HG03097 (cell line): ENCODE measurements around the gene IFNL3.
"Not testable (repeated sequence)": the region's sequence is repeated elsewhere in the genome, so short reads cannot be mapped to it uniquely, and the experiment has no call there.

Source experiments
- ATAC-seq: cut with Tn5 transposase; IDR thresholded peaks from one replicate; pipeline ENCODE4 v1.9.1; 2021; ENCODE audit not compliant: unreplicated experiment, low FRiP score

The IFNL3 gene

GRCh38 chr19:39244410-39245100 lies at the start of gene IFNL3:
IFNL3 (minus strand) TSS chr19:39245006; CDS start chr19:39244967, 39 bp downstream.
- not testable (repeated sequence) for ATAC-seq

DNA sequence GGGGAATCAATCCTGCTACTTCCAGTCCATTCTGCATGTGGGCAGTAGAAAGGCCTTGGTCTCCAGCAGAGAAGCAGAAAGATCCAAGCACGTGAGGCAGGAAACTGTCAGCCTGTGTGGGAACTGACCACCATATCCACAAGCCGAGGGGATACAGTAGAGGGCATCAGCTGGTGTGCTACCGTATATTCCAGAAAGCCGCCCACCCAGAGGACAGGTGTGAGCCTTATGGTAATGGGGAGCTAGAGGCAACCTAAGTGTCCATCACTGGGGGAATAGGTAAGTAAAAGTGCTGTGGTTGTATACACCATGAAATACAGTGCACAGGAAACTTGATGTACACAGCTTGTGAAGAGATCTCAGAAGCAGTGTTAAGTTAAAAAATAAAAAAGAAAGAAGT lies 48.6 kb upstream of the IFNL3 start:
- ATAC-seq: no peak

DNA sequence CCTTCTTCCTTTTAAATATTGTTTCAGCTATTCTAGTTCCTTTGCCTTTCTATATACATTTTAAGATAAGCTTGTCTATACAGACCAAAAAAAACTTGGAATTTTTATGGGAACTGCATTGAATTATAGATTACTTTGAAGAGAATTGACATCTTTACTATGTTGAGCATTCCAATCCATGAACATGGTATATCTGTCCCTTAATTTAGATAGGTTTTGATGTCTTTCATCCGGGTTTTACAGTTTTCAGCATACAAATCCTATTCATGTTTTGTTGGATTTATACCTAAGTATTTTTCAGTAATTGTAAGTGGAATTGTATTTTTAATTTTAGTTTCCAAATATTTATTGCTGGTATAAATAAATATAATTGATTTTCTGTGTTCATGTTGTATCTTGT lies 39.2 kb upstream of the IFNL3 start:
- ATAC-seq: no peak

GRCh38 chr19:39282021-39282420 lies 37.2 kb upstream of the IFNL3 start:
- no peak for ATAC-seq

GRCh38 chr19:39277598-39277997 lies 32.8 kb upstream of the IFNL3 start:
- no peak for ATAC-seq

- no peak for ATAC-seq
These were observed 31.9 kb upstream of the IFNL3 start for GRCh38 chr19:39276740-39277139.

DNA sequence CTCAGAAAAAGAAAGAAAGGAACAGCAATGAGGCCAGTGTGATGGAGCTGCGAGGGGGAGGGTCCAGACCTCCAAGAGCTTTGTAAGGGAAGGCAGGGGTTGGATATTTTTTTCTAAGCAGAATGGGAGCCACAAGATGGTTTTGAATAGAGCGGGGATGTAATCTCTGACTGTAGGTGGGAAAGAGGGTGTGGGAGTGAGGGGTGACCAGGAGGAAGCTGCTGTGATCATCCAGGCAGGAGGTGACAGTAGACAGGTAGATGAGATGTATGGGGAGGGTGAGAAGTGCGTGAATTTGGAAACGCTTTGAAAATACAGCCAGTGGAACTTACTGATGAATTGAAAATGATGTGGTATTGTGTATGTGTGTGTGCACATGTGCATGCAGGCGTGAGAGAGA lies 30.8 kb upstream of the IFNL3 start:
- no peak for ATAC-seq

GRCh38 chr19:39273859-39274258 lies 29.1 kb upstream of the IFNL3 start:
- ATAC-seq: not testable (repeated sequence)

GRCh38 chr19:39270036-39270871 lies 25.4 kb upstream of the IFNL3 start:
- ATAC-seq: no peak

DNA sequence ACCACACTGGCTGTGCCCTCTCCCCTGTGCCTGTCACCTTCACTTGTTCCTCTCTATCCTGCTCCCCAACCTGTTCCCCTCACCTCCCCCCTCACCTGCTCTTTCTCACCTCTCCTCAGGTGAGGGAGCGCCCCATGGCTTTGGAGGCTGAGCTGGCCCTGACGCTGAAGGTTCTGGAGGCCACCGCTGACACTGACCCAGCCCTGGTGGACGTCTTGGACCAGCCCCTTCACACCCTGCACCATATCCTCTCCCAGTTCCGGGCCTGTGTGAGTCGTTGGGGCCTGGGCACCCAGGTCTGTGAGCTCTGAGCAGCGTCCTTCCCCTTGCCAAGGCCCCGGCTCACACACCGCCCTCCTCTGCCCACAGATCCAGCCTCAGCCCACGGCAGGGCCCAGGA lies 24.6 kb upstream of the IFNL3 start:
- not testable (repeated sequence) for ATAC-seq

DNA sequence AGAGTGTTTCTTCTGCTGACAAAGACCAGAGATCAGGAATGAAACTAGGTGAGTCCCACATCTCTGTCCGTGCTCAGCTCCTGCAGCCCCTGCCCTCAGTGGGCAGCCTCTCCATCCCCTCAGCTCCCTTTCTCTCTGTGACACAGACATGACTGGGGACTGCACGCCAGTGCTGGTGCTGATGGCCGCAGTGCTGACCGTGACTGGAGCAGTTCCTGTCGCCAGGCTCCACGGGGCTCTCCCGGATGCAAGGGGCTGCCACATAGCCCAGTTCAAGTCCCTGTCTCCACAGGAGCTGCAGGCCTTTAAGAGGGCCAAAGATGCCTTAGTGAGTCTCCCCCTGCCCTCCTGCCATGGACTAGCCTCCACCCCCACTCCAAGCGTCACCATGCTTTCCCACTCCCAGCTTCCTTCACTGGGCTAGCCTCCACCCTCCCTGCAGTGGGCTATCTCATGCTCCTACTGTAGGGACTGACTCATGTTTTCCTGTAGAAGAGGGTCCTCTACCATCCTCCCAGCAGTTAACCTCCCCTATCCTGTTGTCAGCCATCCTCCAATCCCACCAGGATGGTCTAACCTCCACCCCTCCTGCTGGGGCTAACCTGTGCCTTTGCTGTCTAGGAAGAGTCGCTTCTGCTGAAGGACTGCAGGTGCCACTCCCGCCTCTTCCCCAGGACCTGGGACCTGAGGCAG lies 23.9 kb upstream of the IFNL3 start:
- ATAC-seq: not testable (repeated sequence)

DNA sequence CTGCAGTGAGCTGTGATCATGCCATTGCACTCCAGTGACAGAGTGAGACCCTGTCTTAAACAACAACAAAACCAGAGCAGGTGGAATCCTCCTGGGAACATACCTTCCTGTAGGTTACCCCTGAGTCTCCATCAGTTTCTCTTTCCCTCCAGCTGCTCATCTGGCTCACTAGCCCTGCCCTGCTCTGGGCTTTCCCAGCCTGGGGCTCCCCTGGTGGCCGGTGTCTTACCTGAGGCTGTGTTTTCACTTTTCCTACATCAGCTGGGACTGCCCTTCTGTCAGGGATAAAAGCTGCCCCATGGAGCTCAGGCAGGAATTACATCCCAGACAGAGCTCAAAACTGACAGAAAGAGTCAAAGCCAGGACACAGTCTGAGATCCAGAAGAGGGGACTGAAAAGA lies 23.3 kb upstream of the IFNL3 start, which contains the start of gene IFNL2:
Gene IFNL2, plus strand, starts transcription at position 312 of the 400 bp plus-strand sequence. CDS start 173 bp downstream, outside the sequence.
- ATAC-seq: not testable (repeated sequence)

DNA sequence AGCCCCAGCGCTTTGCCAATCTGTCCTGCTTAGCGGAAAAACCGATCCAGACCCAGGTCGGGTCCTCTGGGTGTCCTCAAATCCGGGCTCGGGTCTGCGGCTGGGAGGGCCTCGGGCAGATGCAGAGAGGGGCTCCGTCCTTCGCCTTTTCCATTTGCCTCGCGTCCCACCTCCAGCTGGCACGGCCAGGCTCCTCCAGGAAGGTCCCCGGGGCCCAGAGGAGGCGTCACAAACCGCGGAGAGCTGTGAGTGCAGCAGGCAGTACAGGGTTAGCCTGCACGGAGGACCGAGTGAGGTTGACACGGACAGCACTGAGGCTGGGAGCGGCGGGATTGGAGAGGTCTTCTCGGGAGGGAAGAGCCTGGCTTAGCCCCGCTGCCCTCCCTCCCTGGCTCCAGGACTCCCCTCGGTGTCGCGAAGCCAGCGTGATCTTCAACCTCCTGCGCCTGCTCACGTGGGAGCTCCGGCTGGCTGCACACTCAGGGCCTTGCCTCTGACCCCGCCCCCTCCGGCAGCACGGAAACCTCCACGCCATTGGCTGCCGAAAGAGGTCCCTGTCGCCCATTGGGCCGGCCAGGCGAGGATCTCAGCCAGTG lies 20.6 kb upstream of the IFNL3 start:
- no peak for ATAC-seq

- ATAC-seq: no peak
These were observed 19.8 kb upstream of the IFNL3 start for GRCh38 chr19:39264306-39265290.

DNA sequence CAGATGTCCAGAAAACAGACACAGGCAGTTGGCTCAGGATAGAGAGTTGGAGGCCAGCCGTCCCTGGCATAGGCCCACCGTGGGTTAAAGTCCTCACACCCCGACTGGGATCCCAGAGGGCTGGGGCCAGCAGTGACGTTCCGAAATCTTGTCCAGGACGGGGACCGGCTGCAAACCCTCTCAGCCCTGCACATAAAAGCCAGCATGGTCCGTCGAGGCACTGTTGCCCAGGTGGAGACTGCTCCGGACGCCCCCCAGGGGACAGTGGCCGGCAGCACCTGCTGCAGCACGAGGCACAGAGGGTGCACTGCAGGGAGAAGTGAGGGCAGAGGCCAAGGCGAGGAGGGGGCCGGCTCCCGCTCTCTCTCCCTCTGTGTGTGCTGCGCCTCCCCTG lies 19.1 kb upstream of the IFNL3 start:
- ATAC-seq: no peak

DNA sequence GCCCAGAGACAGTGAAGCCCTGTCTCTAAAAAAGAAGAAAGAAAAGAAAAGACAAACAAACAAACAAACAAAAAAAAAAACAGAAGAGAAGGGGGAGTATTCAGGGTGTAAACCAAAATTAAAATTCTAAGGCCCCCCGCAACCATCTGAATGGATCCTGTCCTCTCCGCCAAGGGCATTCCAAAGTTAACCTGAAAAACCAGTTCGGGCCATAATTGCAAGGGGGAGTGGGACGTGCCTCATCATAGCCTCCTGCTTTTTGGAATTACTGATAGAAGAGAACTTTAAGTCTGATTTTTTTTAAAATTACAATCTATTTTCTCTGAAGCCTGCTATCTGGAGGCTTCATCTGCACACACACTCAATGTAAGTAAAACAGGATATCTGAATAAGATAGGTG lies 17.7 kb upstream of the IFNL3 start:
- no peak for ATAC-seq

DNA sequence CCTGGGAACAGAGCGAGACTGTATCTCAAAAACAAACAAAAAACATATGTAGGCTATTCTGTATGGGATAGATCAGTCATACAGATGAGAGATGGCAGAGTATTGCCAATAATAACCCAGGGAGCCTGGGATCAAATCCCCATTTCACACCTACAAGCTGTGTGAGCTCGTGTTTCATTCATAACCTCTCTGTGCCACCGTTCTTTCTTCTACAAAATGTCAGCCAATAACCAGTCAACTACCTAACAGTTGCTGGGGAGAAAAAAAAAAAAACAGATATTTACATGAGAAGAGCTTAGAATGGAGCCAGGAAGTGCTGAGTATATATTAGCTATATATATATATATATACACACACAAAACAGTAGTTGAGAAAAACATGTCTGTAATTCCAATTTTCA lies 16.9 kb upstream of the IFNL3 start:
- no peak for ATAC-seq

- ATAC-seq: no peak
These were observed 12.4 kb upstream of the IFNL3 start for GRCh38 chr19:39257227-39257626.

GRCh38 chr19:39254531-39255345 lies 9.9 kb upstream of the IFNL3 start:
- ATAC-seq: no peak
